GM12892 (cell line): Measurements from ENCODE around the gene SDHC.

Experiments used
- POLR2A ChIP-seq: IDR thresholded peaks from 2 replicates; pipeline ENCODE4 v1.6.1; 2011; ENCODE audit warnings: low read depth, low read length, control low read depth
- POLR2AphosphoS5 ChIP-seq: IDR thresholded peaks from 2 replicates; pipeline ENCODE4 v1.6.1; 2011; ENCODE audit warnings: low read depth, low read length, control low read depth

DNA sequence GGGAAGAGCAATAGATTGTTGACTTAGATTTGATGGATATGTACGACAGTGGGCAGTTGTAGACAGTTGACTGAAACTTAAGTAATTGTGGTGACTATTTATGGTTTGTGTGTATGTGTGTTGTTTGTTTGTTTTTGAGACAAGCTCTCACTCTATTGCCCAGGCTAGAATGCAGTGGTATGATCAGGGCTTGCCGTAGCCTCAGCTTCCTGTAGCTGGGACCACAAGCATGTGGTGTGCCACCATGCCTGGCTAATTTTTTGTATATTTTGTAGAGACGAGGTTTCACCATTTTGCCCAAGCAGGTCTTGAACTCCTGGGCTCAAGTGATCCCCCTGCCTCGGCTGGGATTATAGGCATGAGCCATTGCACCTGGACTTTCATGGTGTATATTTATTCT lies 9.8 kb downstream of the SDHC start:
- TF ChIP-seq POLR2A (no peak), POLR2AphosphoS5 (no peak)
